GM21390 (cell line): ENCODE data around the gene INTS4.
A peak's percentile ranks its signal among the peaks of the same experiment; 100 is the strongest.
"Not testable (repeated sequence)": the region's sequence is repeated elsewhere in the genome, so short reads cannot be mapped to it uniquely, and the experiment has no call there.

Experiments
- ATAC-seq: cut with Tn5 transposase; IDR thresholded peaks from one replicate; pipeline ENCODE4 v1.9.1; 2021; ENCODE audit not compliant: unreplicated experiment

The INTS4 gene

DNA sequence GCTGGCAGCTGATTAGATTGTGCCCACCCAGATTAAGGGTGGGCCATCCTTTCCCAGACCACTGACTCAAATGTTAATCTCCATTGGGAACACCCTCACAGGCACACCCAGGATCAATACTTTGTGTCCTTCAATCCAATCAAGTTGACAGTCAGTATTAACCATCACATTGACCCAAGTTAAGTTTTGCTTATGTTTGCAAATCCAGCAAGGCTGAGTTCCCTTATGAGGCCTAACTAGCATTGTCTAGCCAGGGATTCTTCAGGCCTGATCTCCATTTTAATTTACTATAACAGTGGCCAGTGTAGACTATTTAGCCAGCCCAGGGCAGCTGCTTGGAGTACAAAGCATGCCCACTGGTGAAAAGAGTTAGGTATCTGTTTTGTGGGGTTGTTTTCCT lies 30.9 kb upstream of the INTS4 start:
- no peak for ATAC-seq

DNA sequence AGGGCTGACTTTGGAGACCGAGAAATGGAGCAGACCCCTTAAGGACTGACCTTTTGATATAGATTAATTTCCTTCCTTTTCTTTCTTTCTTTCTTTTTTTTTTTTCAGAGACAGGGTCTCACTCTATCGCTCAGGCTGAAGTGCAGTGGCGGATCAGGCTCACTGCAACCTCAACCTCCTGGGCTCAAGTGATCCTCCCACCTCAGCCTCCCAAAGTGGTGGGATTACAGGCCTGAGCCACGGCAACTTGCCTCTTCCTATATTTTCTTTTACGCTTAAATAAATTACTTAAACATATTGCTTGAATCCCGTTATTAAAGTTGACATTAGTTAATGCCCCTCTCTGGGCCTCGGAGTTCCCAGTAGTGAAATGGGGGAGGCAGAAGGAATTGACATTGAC lies 29.0 kb upstream of the INTS4 start:
- no peak for ATAC-seq

DNA sequence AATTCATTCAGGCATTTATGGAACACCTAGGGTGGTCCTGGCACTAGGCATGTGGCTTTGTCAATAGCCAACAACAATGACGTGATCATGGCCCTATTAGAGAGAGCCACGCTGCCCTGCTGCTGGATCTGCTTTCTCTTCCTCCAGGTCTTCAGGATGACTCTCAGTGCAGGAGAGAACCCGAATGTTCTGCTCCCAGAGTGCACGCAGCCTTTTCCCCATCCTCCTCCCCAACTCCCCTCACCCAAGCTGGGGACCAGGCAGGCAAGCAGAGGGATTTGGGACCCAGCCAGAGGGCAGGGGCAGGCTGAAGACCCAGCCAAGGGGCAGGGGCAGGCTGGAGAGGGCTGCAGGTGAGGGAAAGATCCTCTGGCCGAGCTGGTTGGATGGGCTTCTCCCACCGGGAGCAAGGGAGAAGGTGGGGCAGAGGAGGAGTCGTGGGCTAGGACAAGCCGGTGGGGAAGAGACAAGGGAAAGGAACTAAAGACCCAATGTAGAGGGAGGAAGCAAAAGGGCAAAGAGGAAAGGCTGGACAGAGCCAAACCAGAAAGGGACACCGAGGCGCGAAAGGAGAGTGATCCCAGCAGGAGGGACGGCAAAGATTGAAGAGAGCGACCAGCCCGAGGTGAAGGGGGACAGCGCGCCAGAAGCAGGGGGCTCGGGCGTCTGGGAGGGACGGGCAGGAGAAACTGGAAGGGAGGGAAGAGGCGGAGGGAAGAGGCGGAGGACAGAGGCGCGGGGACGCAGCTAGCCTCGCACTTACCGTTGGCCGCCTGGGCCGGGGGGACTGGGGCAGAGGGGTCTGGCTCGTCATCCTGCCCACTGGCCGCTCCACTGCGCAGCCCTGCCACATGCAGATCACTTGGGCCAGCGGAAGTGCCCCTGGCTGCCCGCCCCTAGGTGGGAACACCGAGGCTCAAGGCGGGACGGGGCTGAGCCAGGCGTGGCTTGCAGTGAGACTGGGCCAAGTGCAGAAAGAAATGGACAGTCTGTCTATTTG lies 28.2 kb upstream of the INTS4 start, which contains the start of gene KCTD14:
KCTD14 (minus strand) TSS at position 880 of the 1,000 bp plus-strand sequence; CDS start at position 853, 27 bp downstream.
- no peak for ATAC-seq

- ATAC-seq = no peak
Observed at GRCh38 chr11:78021611-78022010, 27.1 kb upstream of the INTS4 start.

DNA sequence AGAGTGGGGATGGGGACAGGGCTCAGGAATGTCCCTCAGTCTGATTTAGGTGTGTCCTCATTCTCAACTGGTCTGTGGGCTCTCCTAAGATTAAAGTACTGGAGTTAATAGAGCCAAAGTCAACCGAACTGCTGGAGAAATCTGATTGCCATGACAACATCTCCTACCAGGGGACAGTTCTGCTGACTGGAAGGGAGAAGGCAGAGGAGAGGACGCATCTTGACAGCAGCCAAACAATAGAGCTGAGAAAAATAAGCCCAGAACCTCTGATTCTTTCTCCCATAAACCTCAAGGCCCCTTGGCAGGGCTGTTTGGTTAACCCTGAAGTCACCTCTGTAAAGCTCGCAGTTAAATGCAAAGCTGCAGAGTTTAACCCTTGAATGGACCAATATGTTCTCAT lies 25.8 kb upstream of the INTS4 start:
- no peak for ATAC-seq

GRCh38 chr11:78019808-78020207 lies 25.3 kb upstream of the INTS4 start:
- no peak for ATAC-seq

DNA sequence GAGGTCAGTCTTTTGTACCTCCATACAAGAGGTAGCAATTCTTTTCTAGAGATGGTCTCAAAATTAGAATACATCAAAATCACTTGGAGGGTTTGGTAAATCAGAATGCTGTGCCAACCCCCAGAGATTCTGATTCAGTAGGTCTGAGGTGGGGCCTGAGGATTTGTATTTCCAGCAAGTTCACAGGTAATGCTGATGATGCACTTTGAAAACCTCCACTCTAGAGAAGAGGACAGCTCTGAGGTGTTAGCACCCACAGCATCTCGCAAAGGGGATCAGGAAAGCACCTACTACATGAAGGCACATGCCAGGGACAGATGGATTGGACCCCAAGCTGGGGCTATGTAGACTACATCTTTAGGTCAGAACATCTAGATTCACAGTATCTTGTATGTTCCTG lies 21.4 kb upstream of the INTS4 start:
- ATAC-seq = no peak

- ATAC-seq = not testable (repeated sequence)
Observed at GRCh38 chr11:78014937-78015520, 20.6 kb upstream of the INTS4 start.

DNA sequence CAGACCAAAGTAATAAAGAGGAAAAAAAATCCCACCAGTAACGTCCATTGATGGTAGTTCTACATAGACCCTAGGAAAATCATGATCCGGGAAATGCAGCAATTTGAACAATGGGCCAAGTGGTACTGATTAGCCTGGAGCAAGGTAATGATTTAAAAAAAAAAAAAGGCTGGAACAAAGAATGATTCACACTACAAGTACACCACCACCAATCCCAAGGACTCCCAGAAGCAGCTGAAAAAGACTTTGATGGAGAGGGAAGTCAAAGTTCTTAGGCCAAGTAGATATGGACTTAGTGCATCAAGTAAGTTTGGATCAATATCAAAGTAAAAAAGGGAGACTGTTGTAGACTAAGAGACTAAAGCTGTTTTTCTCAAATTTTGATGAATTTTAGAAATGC lies 16.8 kb upstream of the INTS4 start:
- ATAC-seq = no peak

- no peak for ATAC-seq
Observed at GRCh38 chr11:78010755-78011154, 16.3 kb upstream of the INTS4 start.

DNA sequence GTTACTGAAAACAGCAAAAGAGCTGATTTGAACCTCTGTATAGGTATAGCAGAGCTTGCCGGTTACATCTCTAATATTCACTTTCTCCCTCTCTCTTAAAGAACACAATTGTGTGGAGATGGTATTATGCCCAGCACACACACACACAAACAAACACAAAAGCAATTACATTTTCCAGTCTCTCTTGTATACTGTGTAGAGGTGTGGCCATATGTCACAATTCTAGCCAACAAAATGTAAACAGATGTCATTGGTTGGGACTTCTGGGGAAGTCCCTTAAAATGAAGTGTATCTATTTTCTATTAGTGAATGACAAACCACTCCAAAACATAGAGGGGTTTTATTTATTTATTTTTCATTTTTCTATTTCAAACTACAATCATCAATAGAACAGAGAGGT lies 15.8 kb upstream of the INTS4 start:
- ATAC-seq = no peak

GRCh38 chr11:78009062-78009461 lies 14.6 kb upstream of the INTS4 start:
- ATAC-seq = no peak

- no peak for ATAC-seq
Observed at GRCh38 chr11:78000193-78000592, 5.7 kb upstream of the INTS4 start.

DNA sequence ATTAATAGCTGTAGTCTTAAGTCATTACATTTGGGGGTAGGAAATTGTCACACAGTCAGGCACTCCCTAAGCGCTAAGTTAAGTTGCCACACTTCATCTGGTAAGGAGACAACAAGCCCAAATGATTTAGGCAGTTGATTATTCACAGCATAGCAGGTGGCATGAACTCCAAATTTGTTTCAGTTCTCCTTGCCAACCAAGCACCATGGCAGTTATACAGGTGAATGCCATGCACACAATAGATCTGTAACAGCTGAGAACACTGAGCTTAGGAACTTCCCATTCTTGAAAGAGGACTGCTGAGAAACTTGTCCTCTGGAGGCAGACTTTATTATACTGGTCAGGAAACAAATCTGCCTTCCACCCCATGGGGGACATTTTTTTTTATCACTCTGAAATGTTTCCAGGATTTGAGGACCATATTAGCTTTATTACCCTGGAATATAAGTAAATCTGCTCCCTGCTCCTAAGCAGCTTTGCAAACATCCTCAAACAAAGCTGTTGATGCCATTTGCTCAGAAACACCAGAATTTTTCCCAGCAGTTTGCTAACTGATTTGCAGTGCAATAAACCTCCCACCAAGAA lies 5.1 kb upstream of the INTS4 start:
- ATAC-seq = no peak

DNA sequence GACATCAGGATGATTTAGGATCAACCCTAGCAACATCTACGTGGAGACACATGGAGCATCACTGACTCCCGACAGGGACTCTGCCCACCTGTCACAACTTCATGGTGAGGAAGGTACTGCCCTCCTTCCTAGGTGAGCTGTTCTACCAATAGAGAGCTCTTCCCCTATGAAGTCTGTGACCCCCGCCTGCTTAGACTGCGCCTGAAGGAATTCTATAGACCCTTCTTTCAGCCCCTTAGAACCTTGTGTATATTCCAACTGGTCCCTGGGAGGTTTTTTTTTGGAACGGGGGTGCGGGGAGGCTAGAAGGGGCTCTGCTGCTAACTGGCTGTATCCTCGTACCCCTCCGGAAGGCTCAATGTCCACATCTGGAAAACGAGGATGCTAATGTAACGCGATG lies 566 bp downstream of the INTS4 start:
- ATAC-seq = no peak

DNA sequence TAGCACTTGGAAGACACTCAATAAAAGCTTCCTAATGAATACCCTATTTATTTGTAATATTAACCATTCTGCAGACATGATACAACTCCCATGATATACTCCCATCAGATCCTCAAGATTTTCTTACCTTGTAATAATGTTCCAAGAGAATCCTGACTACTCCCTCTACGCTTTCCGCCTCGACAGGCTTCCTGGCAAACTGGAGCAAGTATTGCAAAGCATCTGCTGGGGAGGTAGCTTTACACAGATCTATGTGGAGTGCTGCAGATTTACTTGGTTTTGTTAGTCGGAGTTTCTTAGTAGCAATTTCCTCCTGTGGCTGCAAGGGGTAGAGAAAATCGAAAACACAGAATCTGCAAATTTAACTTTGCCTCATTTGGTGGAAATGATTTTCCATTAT lies 3.5 kb downstream of the INTS4 start:
- no peak for ATAC-seq

DNA sequence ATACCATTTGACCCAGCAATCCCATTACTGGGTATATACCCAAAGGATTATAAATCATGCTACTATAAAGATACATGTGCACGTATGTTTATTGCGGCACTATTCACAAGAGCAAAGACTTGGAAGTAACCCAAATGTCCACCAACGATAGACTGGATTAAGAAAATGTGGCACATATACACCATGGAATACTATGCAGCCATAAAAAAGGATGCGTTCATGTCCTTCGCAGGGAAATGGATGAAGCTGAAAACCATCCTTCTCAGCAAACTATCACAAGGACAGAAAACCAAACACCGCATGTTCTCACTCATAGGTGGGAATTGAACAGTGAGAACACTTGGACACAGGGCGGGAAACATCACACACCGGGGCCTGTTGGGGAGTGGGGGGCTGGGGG lies 8.0 kb downstream of the INTS4 start:
- ATAC-seq = not testable (repeated sequence)

GRCh38 chr11:77981346-77981947 lies 13.0 kb downstream of the INTS4 start:
- no peak for ATAC-seq

GRCh38 chr11:77968337-77968736 lies 26.1 kb downstream of the INTS4 start:
- ATAC-seq = peak; percentile 60

GRCh38 chr11:77967753-77968152 lies 26.7 kb downstream of the INTS4 start:
- ATAC-seq = no peak

- no peak for ATAC-seq
Observed at GRCh38 chr11:77967121-77967520, 27.3 kb downstream of the INTS4 start.
